ENCODE results near the gene COX19.

The COX19 gene

DNA sequence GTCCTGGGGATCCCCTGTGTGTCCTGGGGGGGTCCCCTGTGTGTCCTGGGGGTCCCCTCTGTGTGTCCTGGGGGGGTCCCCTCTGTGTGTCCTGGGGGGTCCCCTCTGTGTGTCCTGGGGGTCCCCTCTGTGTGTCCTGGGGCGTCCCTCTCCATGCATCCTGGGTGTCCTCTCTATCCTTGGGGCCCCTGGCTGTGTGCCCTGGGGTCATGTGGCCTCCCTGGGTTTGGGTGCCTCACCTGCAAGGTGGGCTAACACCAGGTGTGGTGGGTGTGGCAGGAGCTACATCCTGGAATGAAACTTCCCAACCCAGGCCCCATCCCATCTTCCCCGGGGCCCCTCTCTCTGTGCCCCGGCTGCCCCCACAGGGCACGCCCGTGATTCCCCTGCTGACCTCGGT is 12.6 kb upstream of the COX19 start:
- Histone ChIP-seq H3K27ac (peak overlapping the region in 6 of 11 experiments; percentile 22 to 69 (median 60); a peak in 11 of 22 replicates), H3K27me3 (peaks cover 0 to 28% (median 0%) of the 10 kb centered on the region in 11 experiments; a peak in 4 of 22 replicates), H3K4me1 (peaks cover 43 to 94% (median 87%) of the 10 kb centered on the region in 10 experiments), H3K9me3 (replicated peaks in 1 of 11) (no peaks in the 10 kb centered on the region), H3K4me2 (peak overlapping the region; percentile 53 to 94 (median 72)), H3K36me3 (no peaks in the 10 kb centered on the region), H4K20me1 (peaks cover 0 to 4% (median 0%) of the 10 kb centered on the region in 11 experiments; a peak in 1 of 22 replicates), H3K4me3 (peak overlapping the region in 1 of 10 experiments; percentile 31; a peak in 2 of 20 replicates), H3K9ac (peak overlapping the region in 8 of 11 experiments; percentile 10 to 68 (median 40); a peak in 13 of 22 replicates)
- TF ChIP-seq Cebpa-rat (IDR thresholded peaks at IDR 0.05) = no peak

DNA sequence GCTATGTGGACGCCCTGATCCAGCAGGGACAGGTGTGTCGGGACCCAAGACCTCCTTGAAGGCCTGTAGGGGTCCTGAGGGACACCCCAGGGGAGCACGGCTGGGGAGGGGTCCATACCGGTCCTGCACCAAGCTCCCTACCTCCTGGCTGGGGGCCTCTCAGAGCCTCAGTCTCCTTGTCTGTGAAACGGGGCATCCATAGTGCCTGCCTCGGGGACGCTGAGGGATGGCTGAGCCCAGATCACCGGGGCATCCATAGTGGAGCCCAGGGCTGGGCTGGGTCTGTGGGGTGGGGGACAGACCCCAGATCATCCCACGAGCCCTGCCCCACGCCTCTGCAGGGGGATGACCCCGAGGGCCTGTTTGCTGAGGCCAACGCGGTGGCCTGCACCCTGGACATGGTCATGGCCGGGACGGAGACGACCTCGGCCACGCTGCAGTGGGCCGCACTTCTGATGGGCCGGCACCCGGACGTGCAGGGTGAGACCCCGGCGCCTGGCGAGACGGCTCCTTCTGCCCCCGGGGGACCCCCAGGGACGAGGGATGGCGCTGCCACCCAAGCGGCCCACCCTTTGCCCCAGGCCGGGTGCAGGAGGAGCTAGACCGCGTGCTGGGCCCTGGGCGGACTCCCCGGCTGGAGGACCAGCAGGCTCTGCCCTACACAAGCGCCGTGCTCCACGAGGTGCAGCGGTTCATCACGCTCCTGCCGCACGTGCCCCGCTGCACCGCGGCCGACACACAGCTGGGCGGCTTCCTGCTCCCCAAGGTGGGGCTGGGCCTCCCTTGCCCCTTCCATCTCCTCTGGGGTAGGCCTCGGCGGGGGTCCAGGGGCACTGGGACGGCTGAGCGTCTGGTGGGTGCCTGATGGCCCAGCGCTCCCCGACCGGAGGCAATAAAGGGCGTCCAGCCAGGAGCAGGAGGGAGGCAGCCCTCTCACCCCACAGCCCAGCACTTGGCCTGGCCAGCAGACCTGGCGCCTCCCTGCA is 11.7 kb upstream of the COX19 start:
- peaks cover 0 to 31% (median 0%) of the 10 kb centered on the region in 11 experiments; a peak in 4 of 22 replicates for H3K27me3 ChIP-seq
- H3K4me3 ChIP-seq = peak overlapping the region in 1 of 10 experiments; percentile 19; a peak in 2 of 20 replicates
- TF ChIP-seq Cebpa-rat (IDR thresholded peaks at IDR 0.05) = no peak
- peak overlapping the region in 6 of 11 experiments; percentile 22 to 69 (median 60); a peak in 12 of 22 replicates for H3K27ac ChIP-seq
- H3K36me3 ChIP-seq = no peaks in the 10 kb centered on the region
- H3K9me3 ChIP-seq (replicated peaks in 1 of 11) = no peaks in the 10 kb centered on the region
- H3K9ac ChIP-seq = peak overlapping the region in 8 of 11 experiments; percentile 10 to 68 (median 36); a peak in 10 of 22 replicates
- H3K4me2 ChIP-seq = peak overlapping the region; percentile 53 to 94 (median 72); a peak in 21 of 22 replicates
- peaks cover 0 to 4% (median 0%) of the 10 kb centered on the region in 11 experiments; a peak in 1 of 22 replicates for H4K20me1 ChIP-seq
- peaks cover 41 to 94% (median 87%) of the 10 kb centered on the region in 10 experiments for H3K4me1 ChIP-seq

GRCh38 chr7:985915-986741 is 10.8 kb upstream of the COX19 start:
- H4K20me1 ChIP-seq = peaks cover 0 to 4% (median 0%) of the 10 kb centered on the region in 11 experiments; a peak in 1 of 22 replicates
- no peaks in the 10 kb centered on the region for H3K36me3 ChIP-seq
- peaks cover 36 to 94% (median 87%) of the 10 kb centered on the region in 10 experiments for H3K4me1 ChIP-seq
- H3K9me3 ChIP-seq (replicated peaks in 1 of 11) = no peaks in the 10 kb centered on the region
- peak overlapping the region in 5 of 11 experiments; percentile 12 to 68 (median 37); a peak in 7 of 22 replicates for H3K9ac ChIP-seq
- H3K27me3 ChIP-seq = peaks cover 0 to 24% (median 0%) of the 10 kb centered on the region in 11 experiments; a peak in 4 of 22 replicates
- TF ChIP-seq Cebpa-rat (IDR thresholded peaks at IDR 0.05) = no peak
- peak overlapping the region in 1 of 10 experiments; percentile 19; a peak in 1 of 20 replicates for H3K4me3 ChIP-seq
- peak overlapping the region in 7 of 11 experiments; percentile 6 to 69 (median 60); a peak in 10 of 22 replicates for H3K27ac ChIP-seq
- peak overlapping the region; percentile 34 to 94 (median 72); a peak in 21 of 22 replicates for H3K4me2 ChIP-seq

- Histone ChIP-seq H3K4me1 (peaks cover 42 to 96% (median 91%) of the 10 kb centered on the region in 10 experiments), H3K27me3 (peaks cover 0 to 24% (median 0%) of the 10 kb centered on the region in 11 experiments; a peak in 4 of 22 replicates), H3K4me3 (no peak overlapping the region), H4K20me1 (peaks cover 0 to 4% (median 0%) of the 10 kb centered on the region in 11 experiments; a peak in 1 of 22 replicates), H3K9ac (peak overlapping the region in 2 of 11 experiments; percentile 32 to 34; a peak in 2 of 22 replicates), H3K9me3 (replicated peaks in 1 of 11) (no peaks in the 10 kb centered on the region), H3K4me2 (peak overlapping the region in 9 of 11 experiments; percentile 53 to 94 (median 75); a peak in 17 of 22 replicates), H3K27ac (peak overlapping the region in 4 of 11 experiments; percentile 25 to 69 (median 48); a peak in 4 of 22 replicates), H3K36me3 (no peaks in the 10 kb centered on the region)
- no peak for TF ChIP-seq Cebpa-rat (IDR thresholded peaks at IDR 0.05)
Observed at GRCh38 chr7:985127-985416, 9.7 kb upstream of the COX19 start.

- H3K27me3 ChIP-seq = peaks cover 0 to 24% (median 0%) of the 10 kb centered on the region in 11 experiments; a peak in 4 of 22 replicates
Observed at GRCh38 chr7:984361-985126, 9.2 kb upstream of the COX19 start.

GRCh38 chr7:983616-984071 is 8.3 kb upstream of the COX19 start:
- no peak overlapping the region for H3K4me3 ChIP-seq
- peaks cover 47 to 100% (median 99%) of the 10 kb centered on the region in 10 experiments for H3K4me1 ChIP-seq
- peaks cover 0 to 4% (median 0%) of the 10 kb centered on the region in 11 experiments; a peak in 1 of 22 replicates for H4K20me1 ChIP-seq
- peak overlapping the region in 7 of 11 experiments; percentile 11 to 70 (median 60); a peak in 8 of 22 replicates for H3K9ac ChIP-seq
- H3K4me2 ChIP-seq = peak overlapping the region in 9 of 11 experiments; percentile 18 to 94 (median 75); a peak in 17 of 22 replicates
- H3K27me3 ChIP-seq = peaks cover 0 to 24% (median 0%) of the 10 kb centered on the region in 11 experiments; a peak in 4 of 22 replicates
- no peaks in the 10 kb centered on the region for H3K9me3 ChIP-seq (replicated peaks in 1 of 11)
- TF ChIP-seq Cebpa-rat (IDR thresholded peaks at IDR 0.05) = no peak
- no peaks in the 10 kb centered on the region for H3K36me3 ChIP-seq
- H3K27ac ChIP-seq = peak overlapping the region in 8 of 11 experiments; percentile 37 to 71 (median 57); a peak in 13 of 22 replicates

More at GRCh38 chr7:984361-985126, 9.2 kb upstream of the COX19 start:
- Histone ChIP-seq H3K4me3 (no peak overlapping the region), H3K4me2 (peak overlapping the region in 9 of 11 experiments; percentile 53 to 94 (median 75); a peak in 17 of 22 replicates), H3K4me1 (peaks cover 47 to 100% (median 95%) of the 10 kb centered on the region in 10 experiments), H3K36me3 (no peaks in the 10 kb centered on the region), H4K20me1 (peaks cover 0 to 4% (median 0%) of the 10 kb centered on the region in 11 experiments; a peak in 1 of 22 replicates), H3K27ac (peak overlapping the region in 5 of 11 experiments; percentile 25 to 69 (median 51); a peak in 6 of 22 replicates), H3K9me3 (replicated peaks in 1 of 11) (no peaks in the 10 kb centered on the region), H3K9ac (peak overlapping the region in 4 of 11 experiments; percentile 32 to 60 (median 38); a peak in 4 of 22 replicates)
- no peak for TF ChIP-seq Cebpa-rat (IDR thresholded peaks at IDR 0.05)

DNA sequence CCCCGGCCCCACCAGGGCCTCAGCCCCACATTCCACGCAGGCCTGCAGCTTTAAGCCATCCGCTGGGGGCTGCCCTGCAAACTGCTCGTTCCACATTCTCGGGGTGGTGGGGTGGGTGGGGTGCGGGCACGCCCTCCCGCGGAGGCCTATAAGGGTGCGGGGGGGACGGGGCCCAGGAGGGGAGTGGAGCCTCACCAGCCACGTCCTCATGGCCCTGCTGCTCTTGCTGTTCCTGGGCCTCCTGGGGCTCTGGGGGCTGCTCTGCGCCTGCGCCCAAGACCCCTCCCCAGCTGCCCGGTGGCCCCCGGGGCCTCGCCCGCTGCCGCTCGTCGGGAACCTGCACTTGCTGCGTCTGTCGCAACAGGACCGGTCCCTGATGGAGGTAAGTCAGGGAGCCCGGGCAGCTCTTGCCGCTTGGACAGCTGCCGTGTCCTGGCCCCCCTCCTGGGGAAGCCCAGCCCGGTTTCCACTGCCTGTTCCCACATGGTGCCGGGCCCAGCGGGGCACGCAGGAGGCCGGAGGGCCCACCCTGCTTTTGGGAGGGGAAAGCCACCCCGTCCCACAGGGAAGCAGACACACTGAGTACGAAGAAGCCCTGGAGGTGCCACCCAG is 7.8 kb upstream of the COX19 start, which contains the start of gene CYP2W1:
Gene CYP2W1 (plus strand): TSS at position 178 of the 612 bp plus-strand sequence. CDS start 31 bp downstream, at position 209.
- Histone ChIP-seq H3K27ac (peak within 1 kb of the TSS in 8 of 11 experiments; percentile 37 to 95 (median 60); a peak in 15 of 22 replicates), H3K4me2 (peak within 1 kb of the TSS; percentile 10 to 94 (median 66); a peak in 20 of 22 replicates), H3K4me1 (peaks cover 42 to 100% (median 99%) of the 10 kb centered on the region in 10 experiments), H3K4me3 (no peak within 1 kb of the TSS), H3K36me3 (no peaks in the 10 kb centered on the region), H4K20me1 (peaks cover 0 to 4% (median 0%) of the 10 kb centered on the region in 11 experiments; a peak in 1 of 22 replicates), H3K9me3 (replicated peaks in 1 of 11) (no peaks in the 10 kb centered on the region), H3K27me3 (peaks cover 0 to 24% (median 0%) of the 10 kb centered on the region in 11 experiments; a peak in 4 of 22 replicates), H3K9ac (peak within 1 kb of the TSS in 9 of 11 experiments; percentile 16 to 70 (median 48); a peak in 16 of 22 replicates)
- TF ChIP-seq Cebpa-rat (IDR thresholded peaks at IDR 0.05) = no peak
